Nephron (organoid): ENCODE data around the gene ATP11A.

ENCODE experiments used
- H3K27ac Mint-ChIP-seq, 3 experiments: 2 replicates each; pipeline ENCODE4 v1.8.0; 2020; ENCODE audit warnings: mixed read lengths in 3 of 3, mild to moderate bottlenecking in 2 of 3, moderate library complexity in 1 of 3
- H3K27me3 Mint-ChIP-seq: 2 replicates; pipeline ENCODE4 v1.8.0; 2021; ENCODE audit warnings: low read depth, mild to moderate bottlenecking, moderate library complexity, mixed read lengths
- H3K36me3 Mint-ChIP-seq: 2 replicates; pipeline ENCODE4 v1.8.0; 2020; ENCODE audit warnings: low read depth, mixed read lengths
- H3K4me1 Mint-ChIP-seq: 2 replicates; pipeline ENCODE4 v1.8.0; 2020; ENCODE audit warnings: mixed read lengths
- H3K4me3 Mint-ChIP-seq, 3 experiments: 2 replicates each; pipeline ENCODE4 v1.8.0; 2020; ENCODE audit warnings: mild to moderate bottlenecking in 3 of 3, mixed read lengths in 3 of 3, moderate library complexity in 2 of 3
- H3K9me3 Mint-ChIP-seq: 2 replicates; pipeline ENCODE4 v1.8.0; 2020; ENCODE audit warnings: mixed read lengths
- CTCF ChIP-seq, 3 experiments: fragments of 200-600 bp; sonication (generic); IDR thresholded peaks; one replicate each; pipeline ENCODE4 v1.5.0; 2021; ENCODE audit warnings: antibody characterized with exemption in 3 of 3; ENCODE audit not compliant: unreplicated experiment in 3 of 3

Gene ATP11A

GRCh38 chr13:112741185-112741755 lies 51.4 kb downstream of the ATP11A start:
- Mint-ChIP-seq H3K9me3 (no peaks in the 10 kb centered on the region), H3K4me1 (peaks cover 32% of the 10 kb centered on the region), H3K4me3 (no peak overlapping the region), H3K27ac (peak overlapping the region; percentile 61 to 71 (median 66)), H3K27me3 (peaks cover 5% of the 10 kb centered on the region), H3K36me3 (no peaks in the 10 kb centered on the region)
- TF ChIP-seq CTCF (IDR thresholded peaks at IDR 0.05; ENCODE audit: unreplicated experiment in 3 of 3) = no peak

GRCh38 chr13:112741835-112742570 lies 52.2 kb downstream of the ATP11A start:
- Mint-ChIP-seq H3K4me3 (no peak overlapping the region), H3K27ac (no peak overlapping the region), H3K36me3 (no peaks in the 10 kb centered on the region), H3K4me1 (peaks cover 25% of the 10 kb centered on the region), H3K9me3 (no peaks in the 10 kb centered on the region), H3K27me3 (peaks cover 5% of the 10 kb centered on the region)
- no peak for TF ChIP-seq CTCF (IDR thresholded peaks at IDR 0.05; ENCODE audit: unreplicated experiment in 3 of 3)

GRCh38 chr13:112742583-112742982 lies 52.7 kb downstream of the ATP11A start:
- Mint-ChIP-seq H3K27me3 (peaks cover 5% of the 10 kb centered on the region), H3K9me3 (no peaks in the 10 kb centered on the region), H3K27ac (no peak overlapping the region), H3K36me3 (no peaks in the 10 kb centered on the region), H3K4me1 (peaks cover 21% of the 10 kb centered on the region), H3K4me3 (no peak overlapping the region)
- TF ChIP-seq CTCF (IDR thresholded peaks at IDR 0.05; ENCODE audit: unreplicated experiment in 3 of 3) = no peak

- Mint-ChIP-seq H3K4me1 (peaks cover 21% of the 10 kb centered on the region), H3K9me3 (no peaks in the 10 kb centered on the region), H3K27ac (peak overlapping the region in 1 of 3 experiments; percentile 17), H3K27me3 (peaks cover 5% of the 10 kb centered on the region), H3K4me3 (no peak overlapping the region), H3K36me3 (no peaks in the 10 kb centered on the region)
- TF ChIP-seq CTCF (IDR thresholded peaks at IDR 0.05; ENCODE audit: unreplicated experiment in 3 of 3) = no peak
Observed at GRCh38 chr13:112743451-112744167, 53.8 kb downstream of the ATP11A start.

GRCh38 chr13:112744168-112745021 lies 54.6 kb downstream of the ATP11A start:
- Mint-ChIP-seq H3K4me1 (peaks cover 24% of the 10 kb centered on the region), H3K27me3 (peaks cover 5% of the 10 kb centered on the region), H3K9me3 (no peaks in the 10 kb centered on the region), H3K36me3 (no peaks in the 10 kb centered on the region), H3K4me3 (no peak overlapping the region), H3K27ac (peak overlapping the region in 1 of 3 experiments; percentile 17)
- TF ChIP-seq CTCF (IDR thresholded peaks at IDR 0.05; ENCODE audit: unreplicated experiment in 3 of 3) = no peak
